Mucosa of stomach (tissue), 1 donor: ENCODE results near the gene TNFAIP2.
"Not testable (repeated sequence)": the region's sequence is repeated elsewhere in the genome, so short reads cannot be mapped to it uniquely, and the experiment has no call there.

Source experiments
- H3K27me3 ChIP-seq: one replicate; pipeline ENCODE4 v1.7.0; 2013; ENCODE audit warnings: mild to moderate bottlenecking, low read length; ENCODE audit not compliant: control insufficient read depth, insufficient read depth
- H3K36me3 ChIP-seq: one replicate; pipeline ENCODE4 v1.7.0; 2013; ENCODE audit warnings: low read length; ENCODE audit not compliant: control insufficient read depth, insufficient read depth
- H3K4me1 ChIP-seq: one replicate; pipeline ENCODE4 v1.7.0; 2013; ENCODE audit warnings: mild to moderate bottlenecking, low read length; ENCODE audit not compliant: control insufficient read depth, insufficient read depth
- H3K4me3 ChIP-seq: one replicate; pipeline ENCODE4 v1.7.0; 2013; ENCODE audit warnings: low read length
- H3K9ac ChIP-seq: one replicate; pipeline ENCODE4 v1.7.0; 2013; ENCODE audit warnings: mild to moderate bottlenecking, low read length, moderate library complexity
- H3K9me3 ChIP-seq: one replicate; pipeline ENCODE4 v1.7.0; 2013; ENCODE audit warnings: mild to moderate bottlenecking, low read length, moderate library complexity; ENCODE audit not compliant: control insufficient read depth
- donor health status: Pancreatic carcinoma.

The TNFAIP2 gene

GRCh38 chr14:103151270-103151945, 28.1 kb downstream of the TNFAIP2 start:
- Histone ChIP-seq H3K4me3 (no peak overlapping the region), H3K9ac (no peak overlapping the region), H3K4me1 (peaks cover 6% of the 10 kb centered on the region), H3K9me3 (no peaks in the 10 kb centered on the region), H3K27me3 (no peaks in the 10 kb centered on the region), H3K36me3 (no peaks in the 10 kb centered on the region)

GRCh38 chr14:103155010-103155409, 31.7 kb downstream of the TNFAIP2 start:
- H3K4me1 ChIP-seq = peaks cover 12% of the 10 kb centered on the region
- H3K9me3 ChIP-seq = no peaks in the 10 kb centered on the region
- H3K9ac ChIP-seq = no peak overlapping the region
- no peaks in the 10 kb centered on the region for H3K36me3 ChIP-seq
- H3K4me3 ChIP-seq = no peak overlapping the region
- no peaks in the 10 kb centered on the region for H3K27me3 ChIP-seq

GRCh38 chr14:103155416-103155815, 32.2 kb downstream of the TNFAIP2 start:
- not testable (repeated sequence) for H3K4me3 ChIP-seq, H3K9me3 ChIP-seq, H3K9ac ChIP-seq, H3K36me3 ChIP-seq, H3K27me3 ChIP-seq
- peaks cover 12% of the 10 kb centered on the region for H3K4me1 ChIP-seq

GRCh38 chr14:103155826-103156394, 32.6 kb downstream of the TNFAIP2 start:
- no peaks in the 10 kb centered on the region for H3K27me3 ChIP-seq
- H3K9me3 ChIP-seq = no peaks in the 10 kb centered on the region
- no peaks in the 10 kb centered on the region for H3K36me3 ChIP-seq
- H3K4me3 ChIP-seq = no peak overlapping the region
- peaks cover 12% of the 10 kb centered on the region for H3K4me1 ChIP-seq
- no peak overlapping the region for H3K9ac ChIP-seq

- Histone ChIP-seq H3K9ac (no peak overlapping the region), H3K4me1 (peaks cover 12% of the 10 kb centered on the region), H3K27me3 (no peaks in the 10 kb centered on the region), H3K4me3 (no peak overlapping the region), H3K9me3 (no peaks in the 10 kb centered on the region), H3K36me3 (no peaks in the 10 kb centered on the region)
These were observed 33.6 kb downstream of the TNFAIP2 start for GRCh38 chr14:103156651-103157378.

- Histone ChIP-seq H3K4me1 (peaks cover 12% of the 10 kb centered on the region), H3K9me3 (no peaks in the 10 kb centered on the region), H3K4me3 (no peak overlapping the region), H3K36me3 (no peaks in the 10 kb centered on the region), H3K27me3 (no peaks in the 10 kb centered on the region), H3K9ac (no peak overlapping the region)
These were observed 34.7 kb downstream of the TNFAIP2 start for GRCh38 chr14:103157969-103158368.

GRCh38 chr14:103158688-103159087, 35.4 kb downstream of the TNFAIP2 start:
- H3K36me3 ChIP-seq = no peaks in the 10 kb centered on the region
- no peaks in the 10 kb centered on the region for H3K27me3 ChIP-seq
- peaks cover 12% of the 10 kb centered on the region for H3K4me1 ChIP-seq
- no peak overlapping the region for H3K9ac ChIP-seq
- no peak overlapping the region for H3K4me3 ChIP-seq
- no peaks in the 10 kb centered on the region for H3K9me3 ChIP-seq

- H3K4me3 ChIP-seq = no peak overlapping the region
- no peaks in the 10 kb centered on the region for H3K27me3 ChIP-seq
- H3K4me1 ChIP-seq = peaks cover 7% of the 10 kb centered on the region
- H3K36me3 ChIP-seq = no peaks in the 10 kb centered on the region
- H3K9ac ChIP-seq = no peak overlapping the region
- no peaks in the 10 kb centered on the region for H3K9me3 ChIP-seq
These were observed 37.2 kb downstream of the TNFAIP2 start for GRCh38 chr14:103160321-103161053.

- Histone ChIP-seq H3K27me3 (no peaks in the 10 kb centered on the region), H3K9me3 (no peaks in the 10 kb centered on the region), H3K36me3 (no peaks in the 10 kb centered on the region), H3K4me3 (no peak overlapping the region), H3K9ac (no peak overlapping the region), H3K4me1 (peaks cover 6% of the 10 kb centered on the region)
These were observed 37.8 kb downstream of the TNFAIP2 start for GRCh38 chr14:103161054-103161397.

- Histone ChIP-seq H3K36me3 (no peaks in the 10 kb centered on the region), H3K4me1 (peaks cover 6% of the 10 kb centered on the region), H3K9me3 (no peaks in the 10 kb centered on the region), H3K27me3 (no peaks in the 10 kb centered on the region), H3K9ac (no peak overlapping the region), H3K4me3 (no peak overlapping the region)
These were observed 39.9 kb downstream of the TNFAIP2 start for GRCh38 chr14:103163199-103163598.

- H3K4me1 ChIP-seq = no peaks in the 10 kb centered on the region
- no peaks in the 10 kb centered on the region for H3K36me3 ChIP-seq
- no peak overlapping the region for H3K4me3 ChIP-seq
- no peaks in the 10 kb centered on the region for H3K27me3 ChIP-seq
- no peaks in the 10 kb centered on the region for H3K9me3 ChIP-seq
- no peak overlapping the region for H3K9ac ChIP-seq
These were observed 40.7 kb downstream of the TNFAIP2 start for GRCh38 chr14:103164006-103164405.

GRCh38 chr14:103164779-103165178, 41.5 kb downstream of the TNFAIP2 start:
- Histone ChIP-seq H3K4me1 (no peaks in the 10 kb centered on the region), H3K9ac (no peak overlapping the region), H3K27me3 (no peaks in the 10 kb centered on the region), H3K36me3 (no peaks in the 10 kb centered on the region), H3K9me3 (no peaks in the 10 kb centered on the region), H3K4me3 (no peak overlapping the region)
